Measurements from ENCODE around the gene WDFY3. TPM values are rescaled to one million over a fixed set of nuclear protein-coding genes. Genes with fewer than 3 reads are reported as not detected.
"Not testable (repeated sequence)": the region's sequence is repeated elsewhere in the genome, so short reads cannot be mapped to it uniquely, and the experiment has no call there.

Gene WDFY3
- total RNA-seq, 1 donor from 2014 or later: 89.5 TPM

DNA sequence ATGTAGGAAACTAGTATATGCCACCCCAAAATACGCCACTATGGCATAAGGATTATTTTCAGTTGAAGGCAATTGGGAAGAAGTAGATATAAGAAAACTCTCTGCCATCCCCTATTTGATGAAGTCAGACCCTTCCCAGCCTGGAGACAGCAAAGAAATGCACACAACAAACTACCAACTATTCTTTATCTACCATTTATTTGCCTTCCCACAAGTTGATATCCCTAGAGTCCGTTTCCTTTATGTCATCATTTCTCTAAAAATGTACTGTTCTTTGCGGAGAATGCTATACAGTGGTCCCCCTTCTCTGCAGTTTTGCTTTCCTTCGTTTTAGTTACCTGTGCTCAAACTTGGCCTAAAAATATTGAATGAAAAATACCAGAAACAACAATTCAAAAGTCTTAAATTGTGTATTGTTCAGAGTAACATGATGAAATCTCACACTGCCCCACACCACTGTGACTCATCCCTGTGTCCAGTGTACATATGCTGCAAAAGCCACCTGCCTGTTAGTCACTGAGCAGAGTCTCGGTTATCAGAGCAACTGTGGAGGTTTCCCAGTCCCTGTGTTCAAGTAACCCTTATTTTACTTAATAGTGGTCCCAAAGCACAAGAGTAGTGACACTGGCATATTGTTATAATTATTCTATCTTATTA lies 152.3 kb downstream of the WDFY3 start:
- TF ChIP-seq EZH2 (IDR thresholded peaks at IDR 0.05; ENCODE audit: insufficient read depth, low read length): no peak
- TF ChIP-seq, protein P1, sequence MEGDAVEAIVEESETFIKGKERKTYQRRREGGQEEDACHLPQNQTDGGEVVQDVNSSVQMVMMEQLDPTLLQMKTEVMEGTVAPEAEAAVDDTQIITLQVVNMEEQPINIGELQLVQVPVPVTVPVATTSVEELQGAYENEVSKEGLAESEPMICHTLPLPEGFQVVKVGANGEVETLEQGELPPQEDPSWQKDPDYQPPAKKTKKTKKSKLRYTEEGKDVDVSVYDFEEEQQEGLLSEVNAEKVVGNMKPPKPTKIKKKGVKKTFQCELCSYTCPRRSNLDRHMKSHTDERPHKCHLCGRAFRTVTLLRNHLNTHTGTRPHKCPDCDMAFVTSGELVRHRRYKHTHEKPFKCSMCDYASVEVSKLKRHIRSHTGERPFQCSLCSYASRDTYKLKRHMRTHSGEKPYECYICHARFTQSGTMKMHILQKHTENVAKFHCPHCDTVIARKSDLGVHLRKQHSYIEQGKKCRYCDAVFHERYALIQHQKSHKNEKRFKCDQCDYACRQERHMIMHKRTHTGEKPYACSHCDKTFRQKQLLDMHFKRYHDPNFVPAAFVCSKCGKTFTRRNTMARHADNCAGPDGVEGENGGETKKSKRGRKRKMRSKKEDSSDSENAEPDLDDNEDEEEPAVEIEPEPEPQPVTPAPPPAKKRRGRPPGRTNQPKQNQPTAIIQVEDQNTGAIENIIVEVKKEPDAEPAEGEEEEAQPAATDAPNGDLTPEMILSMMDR (IDR thresholded peaks at IDR 0.05; ENCODE audit: insufficient read depth, low read depth, low read length): no peak
- no peaks in the 10 kb centered on the region for H3K27me3 ChIP-seq (ENCODE audit: insufficient read depth, low read length)
- no peak overlapping the region for H3K4me3 Mint-ChIP-seq (ENCODE audit: unreplicated experiment)
- no peaks in the 10 kb centered on the region for H3K27me3 Mint-ChIP-seq (ENCODE audit: low read depth, unreplicated experiment)
- H3K36me3 ChIP-seq (ENCODE audit: insufficient read depth, low read length): peaks cover 7% of the 10 kb centered on the region
- peaks cover 13% of the 10 kb centered on the region for H3K4me1 Mint-ChIP-seq (ENCODE audit: low read depth, unreplicated experiment)
- H3K9me3 ChIP-seq (ENCODE audit: insufficient read depth, low read depth, low read length): no peaks in the 10 kb centered on the region
- H2AFZ ChIP-seq (ENCODE audit: low read depth, low read length): no peak overlapping the region
- no peak overlapping the region for H3K4me3 ChIP-seq (ENCODE audit: insufficient read depth, low read depth, low read length)
- no peaks in the 10 kb centered on the region for H4K20me1 ChIP-seq (ENCODE audit: insufficient read depth, low read length)
- peak; percentile 13 for FAIRE-seq
- no peaks in the 10 kb centered on the region for H3K9me3 Mint-ChIP-seq (ENCODE audit: unreplicated experiment)
- peak overlapping the region; percentile 90 for H3K27ac Mint-ChIP-seq (ENCODE audit: unreplicated experiment)
- H3K4me2 ChIP-seq (ENCODE audit: low read length): peak overlapping the region; percentile 5
- H3K9ac ChIP-seq (ENCODE audit: low read length): peak overlapping the region; percentile 7
- peak overlapping the region; percentile 68 for H3K27ac ChIP-seq (ENCODE audit: low read depth, low read length)
- peaks cover 4% of the 10 kb centered on the region for H3K79me2 ChIP-seq (ENCODE audit: insufficient read depth, low read length)
- peaks cover 4% of the 10 kb centered on the region for H3K4me1 ChIP-seq (ENCODE audit: insufficient read depth, low read length)
- peak; percentile 91 for DNase-seq (ENCODE audit: low read depth)
- peaks cover 7% of the 10 kb centered on the region for H3K36me3 Mint-ChIP-seq (ENCODE audit: low read depth, unreplicated experiment)

- peaks cover 11% of the 10 kb centered on the region for H3K36me3 Mint-ChIP-seq (ENCODE audit: low read depth, unreplicated experiment)
- H3K9me3 Mint-ChIP-seq (ENCODE audit: unreplicated experiment): no peaks in the 10 kb centered on the region
- H3K9ac ChIP-seq (ENCODE audit: low read length): no peak overlapping the region
- no peak for TF ChIP-seq EZH2 (IDR thresholded peaks at IDR 0.05; ENCODE audit: insufficient read depth, low read length)
- TF ChIP-seq, protein P1 (IDR thresholded peaks at IDR 0.05; ENCODE audit: insufficient read depth, low read depth, low read length): no peak
- H3K4me1 ChIP-seq (ENCODE audit: insufficient read depth, low read length): peaks cover 4% of the 10 kb centered on the region
- no peaks in the 10 kb centered on the region for H3K27me3 ChIP-seq (ENCODE audit: insufficient read depth, low read length)
- no peak overlapping the region for H3K27ac ChIP-seq (ENCODE audit: low read depth, low read length)
- peaks cover 11% of the 10 kb centered on the region for H3K4me1 Mint-ChIP-seq (ENCODE audit: low read depth, unreplicated experiment)
- H3K4me2 ChIP-seq (ENCODE audit: low read length): no peak overlapping the region
- H3K27ac Mint-ChIP-seq (ENCODE audit: unreplicated experiment): no peak overlapping the region
- H4K20me1 ChIP-seq (ENCODE audit: insufficient read depth, low read length): no peaks in the 10 kb centered on the region
- H2AFZ ChIP-seq (ENCODE audit: low read depth, low read length): no peak overlapping the region
- no peaks in the 10 kb centered on the region for H3K27me3 Mint-ChIP-seq (ENCODE audit: low read depth, unreplicated experiment)
- no peaks in the 10 kb centered on the region for H3K9me3 ChIP-seq (ENCODE audit: insufficient read depth, low read depth, low read length)
- H3K4me3 Mint-ChIP-seq (ENCODE audit: unreplicated experiment): no peak overlapping the region
- FAIRE-seq (no peak), DNase-seq (ENCODE audit: low read depth) (no peak)
- peaks cover 4% of the 10 kb centered on the region for H3K79me2 ChIP-seq (ENCODE audit: insufficient read depth, low read length)
- H3K4me3 ChIP-seq (ENCODE audit: insufficient read depth, low read depth, low read length): no peak overlapping the region
- H3K36me3 ChIP-seq (ENCODE audit: insufficient read depth, low read length): no peaks in the 10 kb centered on the region
These were observed 156.5 kb downstream of the WDFY3 start for GRCh38 chr4:84809946-84810345.

GRCh38 chr4:84808332-84808731 lies 158.2 kb downstream of the WDFY3 start:
- H3K27me3 ChIP-seq (ENCODE audit: insufficient read depth, low read length): no peaks in the 10 kb centered on the region
- peak overlapping the region; percentile 8 for H3K27ac Mint-ChIP-seq (ENCODE audit: unreplicated experiment)
- no peak for DNase-seq (ENCODE audit: low read depth)

GRCh38 chr4:84806541-84806940 lies 159.9 kb downstream of the WDFY3 start:
- H3K27me3 ChIP-seq (ENCODE audit: insufficient read depth, low read length); H3K9me3 Mint-ChIP-seq (ENCODE audit: unreplicated experiment); H3K4me3 ChIP-seq (ENCODE audit: insufficient read depth, low read depth, low read length); FAIRE-seq; H3K9ac ChIP-seq (ENCODE audit: low read length); H3K36me3 ChIP-seq (ENCODE audit: insufficient read depth, low read length); H3K27ac ChIP-seq (ENCODE audit: low read depth, low read length); H3K4me3 Mint-ChIP-seq (ENCODE audit: unreplicated experiment); H3K4me1 Mint-ChIP-seq (ENCODE audit: low read depth, unreplicated experiment); H2AFZ ChIP-seq (ENCODE audit: low read depth, low read length); H3K9me3 ChIP-seq (ENCODE audit: insufficient read depth, low read depth, low read length); H4K20me1 ChIP-seq (ENCODE audit: insufficient read depth, low read length); H3K4me2 ChIP-seq (ENCODE audit: low read length); H3K4me1 ChIP-seq (ENCODE audit: insufficient read depth, low read length); DNase-seq (ENCODE audit: low read depth); H3K27me3 Mint-ChIP-seq (ENCODE audit: low read depth, unreplicated experiment); H3K79me2 ChIP-seq (ENCODE audit: insufficient read depth, low read length); H3K27ac Mint-ChIP-seq (ENCODE audit: unreplicated experiment): not testable (repeated sequence)
- peaks cover 14% of the 10 kb centered on the region for H3K36me3 Mint-ChIP-seq (ENCODE audit: low read depth, unreplicated experiment)

More at GRCh38 chr4:84808332-84808731, 158.2 kb downstream of the WDFY3 start:
- Histone ChIP-seq H3K9me3 (ENCODE audit: insufficient read depth, low read depth, low read length) (no peaks in the 10 kb centered on the region), H3K9ac (ENCODE audit: low read length) (no peak overlapping the region), H3K4me2 (ENCODE audit: low read length) (no peak overlapping the region), H3K36me3 (ENCODE audit: insufficient read depth, low read length) (no peaks in the 10 kb centered on the region), H4K20me1 (ENCODE audit: insufficient read depth, low read length) (peaks cover 5% of the 10 kb centered on the region), H2AFZ (ENCODE audit: low read depth, low read length) (no peak overlapping the region), H3K4me3 (ENCODE audit: insufficient read depth, low read depth, low read length) (no peak overlapping the region), H3K27ac (ENCODE audit: low read depth, low read length) (no peak overlapping the region), H3K79me2 (ENCODE audit: insufficient read depth, low read length) (peaks cover under 1% of the 10 kb centered on the region), H3K4me1 (ENCODE audit: insufficient read depth, low read length) (peaks cover 9% of the 10 kb centered on the region)
- H3K9me3 Mint-ChIP-seq (ENCODE audit: unreplicated experiment): no peaks in the 10 kb centered on the region
- peaks cover 11% of the 10 kb centered on the region for H3K36me3 Mint-ChIP-seq (ENCODE audit: low read depth, unreplicated experiment)
- FAIRE-seq: no peak
- H3K27me3 Mint-ChIP-seq (ENCODE audit: low read depth, unreplicated experiment): no peaks in the 10 kb centered on the region
- TF ChIP-seq EZH2 (IDR thresholded peaks at IDR 0.05; ENCODE audit: insufficient read depth, low read length): no peak
- TF ChIP-seq, protein P1 (IDR thresholded peaks at IDR 0.05; ENCODE audit: insufficient read depth, low read depth, low read length): no peak
- H3K4me3 Mint-ChIP-seq (ENCODE audit: unreplicated experiment): no peak overlapping the region
- peaks cover under 1% of the 10 kb centered on the region for H3K4me1 Mint-ChIP-seq (ENCODE audit: low read depth, unreplicated experiment)
